ENCODE results near the gene BORCS5. TPM values are rescaled to one million over a fixed set of nuclear protein-coding genes. Genes with fewer than 3 reads are reported as not detected.

Gene BORCS5
- total and polyA plus RNA-seq, 2 of the 8 experiments (the other 6 are each of a cell fraction or from before 2014, with no cell fraction given), result 8.3 to 17.4 TPM

GRCh38 chr12:12384571-12385340, 27.9 kb downstream of the BORCS5 start:
- Histone ChIP-seq H4K8ac (ENCODE audit: extremely low read depth, insufficient read depth, low read length) (no peak overlapping the region), H4K20me1 (replicated peaks in 1 of 2; ENCODE audit: control insufficient read depth in 1 of 2, insufficient read depth in 2 of 2, low read length in 2 of 2) (no peaks in the 10 kb centered on the region), H3K18ac (ENCODE audit: extremely low read depth, low read length) (peak overlapping the region; percentile 96), H2BK20ac (ENCODE audit: low read length) (peak overlapping the region; percentile 98), H3K23me2 (ENCODE audit: low read depth, low read length) (no peaks in the 10 kb centered on the region), H3K27ac (ENCODE audit: low read depth, low read length) (no peak overlapping the region), H3K79me2 (ENCODE audit: control insufficient read depth in 1 of 2, insufficient read depth in 2 of 2, low read length in 2 of 2) (no peaks in the 10 kb centered on the region), H2AFZ (ENCODE audit: low read length) (no peak overlapping the region; the same call in 1 of the 2 replicates), H3K4me2 (ENCODE audit: insufficient read depth in 1 of 2, low read depth in 2 of 2, low read length in 2 of 2) (peak overlapping the region; percentile 25 to 65), H2BK5ac (ENCODE audit: low read depth, low read length) (peak overlapping the region; percentile 97), H3K9me3 (ENCODE audit: insufficient read depth in 2 of 2, low read depth in 1 of 2, low read length in 1 of 2) (no peaks in the 10 kb centered on the region), H4K5ac (ENCODE audit: insufficient read length, low read depth, low read length) (peak overlapping the region; percentile 16), H3K27me3 (replicated peaks in 1 of 4; ENCODE audit: control insufficient read depth in 3 of 4, extremely low read depth in 1 of 4, insufficient read depth in 3 of 4, low read length in 3 of 4) (no peaks in the 10 kb centered on the region), H2AK5ac (ENCODE audit: low read depth, low read length) (peak overlapping the region; percentile 92; the same call in 1 of the 2 replicates), H4K91ac (replicated peaks; ENCODE audit: insufficient read length, low read length) (peak overlapping the region; percentile 89), H3K79me1 (ENCODE audit: low read depth, low read length) (no peaks in the 10 kb centered on the region), H2BK12ac (ENCODE audit: low read depth, low read length) (peak overlapping the region; percentile 91), H3K9ac (replicated peaks in 1 of 4; ENCODE audit: extremely low read depth in 1 of 4, low read depth in 3 of 4, low read length in 3 of 4) (no peak overlapping the region; a peak in 1 of 7 replicates), H3K56ac (replicated peaks; ENCODE audit: insufficient read length, low read depth, low read length) (no peak overlapping the region), H3K4me1 (replicated peaks in 1 of 4; ENCODE audit: control insufficient read depth in 3 of 4, insufficient read depth in 4 of 4, low read length in 3 of 4) (peaks cover 4 to 8% (median 7%) of the 10 kb centered on the region in 4 experiments; a peak in 5 of 7 replicates), H3K4ac (replicated peaks; ENCODE audit: insufficient read length, low read depth, low read length) (peak overlapping the region; percentile 3), H2BK15ac (ENCODE audit: low read length) (peak overlapping the region; percentile 83; the same call in 1 of the 2 replicates), H3K4me3 (ENCODE audit: extremely low read depth in 1 of 4, insufficient read depth in 2 of 4, low read depth in 3 of 4, low read length in 4 of 4) (peak overlapping the region in 1 of 4 experiments; percentile 8; a peak in 1 of 8 replicates), H3K36me3 (ENCODE audit: control insufficient read depth in 2 of 4, insufficient read depth in 4 of 4, low read length in 3 of 4) (peaks cover 0 to 4% (median 1%) of the 10 kb centered on the region in 4 experiments; a peak in 1 of 8 replicates), H3K14ac (ENCODE audit: insufficient read length) (no peak overlapping the region), H2BK120ac (replicated peaks; ENCODE audit: low read depth, low read length) (peak overlapping the region; percentile 67), H3K23ac (ENCODE audit: insufficient read length) (no peak overlapping the region)
- 39% methylated on average over 7 of the region's 7 CpGs; no CpG with 5 or more reads in 1 of the 2 experiments for WGBS, 2 experiments (ENCODE audit: extremely low coverage in 1 of 2, insufficient coverage in 1 of 2, insufficient read length in 1 of 2, insufficient replicate concordance in 2 of 2, low coverage in 1 of 2, low lambda C conversion rate in 2 of 2, missing lambda C conversion rate in 1 of 2)
- DNase-seq (ENCODE audit: low read depth in 1 of 2, low spot score in 2 of 2), result peak in 1 of 2 experiments; percentile 27
- FAIRE-seq, result peak; percentile 78
- POLR2A ChIA-PET (ENCODE audit: partially characterized antibody), result interaction anchor here (1.0 to 1.3 kb wide), 3 partner anchors 13 to 80 kb away, joined by 3 to 5 read pairs (median 4); no protein-coding TSS in a partner anchor
- CTCF ChIA-PET (ENCODE audit: partially characterized antibody), result interaction anchor here (0.6 to 1.9 kb wide), 19 partner anchors 8 to 352 kb away, joined by 3 to 8 read pairs (median 3); no protein-coding TSS in a partner anchor
- TF ChIP-seq GABPA (IDR thresholded peaks at IDR 0.05; ENCODE audit: borderline replicate concordance, insufficient read depth, low read length) (no peak), MAFK (IDR thresholded peaks at IDR 0.05; ENCODE audit: low read depth, low read length) (no peak), SP4 (IDR thresholded peaks at IDR 0.05; ENCODE audit: low read length) (no peak), SIX5 (IDR thresholded peaks at IDR 0.05; ENCODE audit: low read depth, low read length) (no peak), EZH2 (IDR thresholded peaks at IDR 0.05; ENCODE audit: low read depth, low read length, severe bottlenecking) (no peak), SP2 (IDR thresholded peaks at IDR 0.05; ENCODE audit: low read length) (no peak), KDM5A (IDR thresholded peaks at IDR 0.05; ENCODE audit: low read length) (no peak), SIRT6 (IDR thresholded peaks at IDR 0.05; ENCODE audit: low read length) (no peak), HDAC2 (IDR thresholded peaks at IDR 0.05; ENCODE audit: borderline replicate concordance in 1 of 2, low read depth in 2 of 2, low read length in 2 of 2) (0 out of 4 replicates have a peak, but pooled peaks of 1 of the 2 experiments have one; percentile 61), POLR2AphosphoS5 (IDR thresholded peaks at IDR 0.05; ENCODE audit: low read depth, low read length) (no peak), JUND (IDR thresholded peaks at IDR 0.05; ENCODE audit: low read length) (no peak)
- TF ChIP-seq, protein P1, sequence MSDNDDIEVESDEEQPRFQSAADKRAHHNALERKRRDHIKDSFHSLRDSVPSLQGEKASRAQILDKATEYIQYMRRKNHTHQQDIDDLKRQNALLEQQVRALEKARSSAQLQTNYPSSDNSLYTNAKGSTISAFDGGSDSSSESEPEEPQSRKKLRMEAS (IDR thresholded peaks at IDR 0.05), result peak; percentile 36; the same call in 1 of the 2 replicates
